H9 (cell line): ENCODE results near the gene CAPN3. TPM values are rescaled to one million over a fixed set of nuclear protein-coding genes. Genes with fewer than 3 reads are reported as not detected.

Source experiments
- DNase-seq: peaks from one replicate; pipeline ENCODE4 v3.0.0-alpha.2; 2017
- H2AFZ ChIP-seq: one replicate; pipeline ENCODE4 v1.6.1; 2013; ENCODE audit warnings: mild to moderate bottlenecking, low read length, control low read depth, moderate library complexity
- H2AK5ac ChIP-seq: 2 replicates; pipeline ENCODE4 v1.6.1; 2013; ENCODE audit warnings: low read length, control low read depth, mixed read lengths; ENCODE audit not compliant: insufficient read length
- H2BK120ac ChIP-seq: one replicate; pipeline ENCODE4 v1.6.1; 2013; ENCODE audit warnings: low read depth, mild to moderate bottlenecking, low read length, control low read depth, inconsistent platforms; ENCODE audit not compliant: poor library complexity, severe bottlenecking
- H2BK12ac ChIP-seq: 2 replicates; pipeline ENCODE4 v1.6.1; 2013; ENCODE audit warnings: low read length, control low read depth, mixed read lengths, low read depth; ENCODE audit not compliant: insufficient read length
- H2BK15ac ChIP-seq: 2 replicates; pipeline ENCODE4 v1.6.1; 2013; ENCODE audit warnings: low read depth, low read length, control low read depth
- H2BK20ac ChIP-seq: one replicate; pipeline ENCODE4 v1.6.1; 2013; ENCODE audit warnings: low read depth, mild to moderate bottlenecking, low read length, control low read depth, inconsistent platforms; ENCODE audit not compliant: poor library complexity, severe bottlenecking
- H2BK5ac ChIP-seq: 2 replicates; pipeline ENCODE4 v1.6.1; 2013; ENCODE audit warnings: low read length, control low read depth, mixed read lengths; ENCODE audit not compliant: insufficient read length
- H3K14ac ChIP-seq: 2 replicates; pipeline ENCODE4 v1.6.1; 2013; ENCODE audit warnings: low read length, control low read depth; ENCODE audit not compliant: insufficient read depth
- H3K18ac ChIP-seq: 2 replicates; pipeline ENCODE4 v1.6.1; 2013; ENCODE audit warnings: low read depth, mild to moderate bottlenecking, mixed read lengths, low read length, control low read depth; ENCODE audit not compliant: insufficient read length
- H3K23ac ChIP-seq: 2 replicates; pipeline ENCODE4 v1.6.1; 2013; ENCODE audit warnings: low read length, control low read depth, mixed read lengths, low read depth; ENCODE audit not compliant: insufficient read length
- H3K23me2 ChIP-seq: 2 replicates; pipeline ENCODE4 v1.6.1; 2013; ENCODE audit warnings: low read depth, mild to moderate bottlenecking, mixed read lengths, low read length, control low read depth; ENCODE audit not compliant: insufficient read length, poor library complexity, severe bottlenecking
- H3K27ac ChIP-seq: 2 replicates; pipeline ENCODE4 v1.5.1; 2013; ENCODE audit warnings: low read length, control low read depth, mixed read lengths, low read depth; ENCODE audit not compliant: insufficient read length
- H3K27me3 ChIP-seq: 2 replicates; pipeline ENCODE4 v1.6.1; 2013; ENCODE audit warnings: low read length, control low read depth, inconsistent platforms; ENCODE audit not compliant: insufficient read depth
- H3K4ac ChIP-seq: 2 replicates; pipeline ENCODE4 v1.6.1; 2013; ENCODE audit warnings: low read depth, mild to moderate bottlenecking, control low read depth, inconsistent platforms, low read length, moderate library complexity
- H3K4me1 ChIP-seq: 2 replicates; pipeline ENCODE4 v1.6.1; 2013; ENCODE audit warnings: low read length, control low read depth, inconsistent platforms; ENCODE audit not compliant: insufficient read depth
- H3K4me2 ChIP-seq: 2 replicates; pipeline ENCODE4 v1.6.1; 2013; ENCODE audit warnings: low read length, control low read depth, mixed read lengths; ENCODE audit not compliant: insufficient read length, insufficient read depth
- H3K56ac ChIP-seq: 2 replicates; pipeline ENCODE4 v1.6.1; 2013; ENCODE audit warnings: low read depth, mild to moderate bottlenecking, mixed read lengths, low read length, control low read depth; ENCODE audit not compliant: insufficient read length
- H3K79me1 ChIP-seq: 2 replicates; pipeline ENCODE4 v1.6.1; 2013; ENCODE audit warnings: low read depth, mild to moderate bottlenecking, moderate library complexity, low read length, control low read depth, inconsistent platforms; ENCODE audit not compliant: insufficient read depth, poor library complexity, severe bottlenecking
- H3K79me2 ChIP-seq: 2 replicates; pipeline ENCODE4 v1.6.1; 2013; ENCODE audit warnings: low read length, control low read depth, inconsistent platforms; ENCODE audit not compliant: insufficient read depth
- H3K9ac ChIP-seq: 2 replicates; pipeline ENCODE4 v1.6.1; 2013; ENCODE audit warnings: low read length, control low read depth, mixed read lengths; ENCODE audit not compliant: insufficient read length; ENCODE audit errors: extremely low read depth
- H3K9me3 ChIP-seq: one replicate; pipeline ENCODE4 v1.6.1; 2013; ENCODE audit warnings: low read depth, low read length, inconsistent platforms; ENCODE audit not compliant: control insufficient read depth
- H3T11ph ChIP-seq: one replicate; pipeline ENCODE4 v1.6.1; 2013; ENCODE audit warnings: mild to moderate bottlenecking, low read length, control low read depth, inconsistent platforms
- H4K20me1 ChIP-seq: one replicate; pipeline ENCODE4 v1.6.1; 2013; ENCODE audit not compliant: control insufficient read depth, insufficient read length, insufficient read depth
- H4K5ac ChIP-seq: 2 replicates; pipeline ENCODE4 v1.6.1; 2013; ENCODE audit warnings: low read depth, mild to moderate bottlenecking, mixed read lengths, low read length, control low read depth; ENCODE audit not compliant: insufficient read length
- H4K8ac ChIP-seq: replicated peaks from 2 replicates; pipeline ENCODE4 v1.6.1; 2013; ENCODE audit warnings: low read length, control low read depth, mixed read lengths, low read depth; ENCODE audit not compliant: insufficient read length
- H4K91ac ChIP-seq: 2 replicates; pipeline ENCODE4 v1.6.1; 2013; ENCODE audit warnings: low read depth, mild to moderate bottlenecking, moderate library complexity, mixed read lengths, low read length, control low read depth; ENCODE audit not compliant: insufficient read length
- H3K27ac Mint-ChIP-seq, 3 experiments: 2 replicates in 2 of 3; 3 replicates in 1 of 3; pipeline ENCODE4 v1.8.0; 2020 to 2021; ENCODE audit warnings: mixed read lengths in 3 of 3, mild to moderate bottlenecking in 1 of 3, moderate library complexity in 1 of 3
- H3K27me3 Mint-ChIP-seq: 2 replicates; pipeline ENCODE4 v1.8.0; 2021; ENCODE audit warnings: low read depth, mild to moderate bottlenecking, moderate library complexity, mixed read lengths
- H3K36me3 Mint-ChIP-seq, 3 experiments: 2 replicates in 2 of 3; 3 replicates in 1 of 3; pipeline ENCODE4 v1.8.0; 2020 to 2021; ENCODE audit warnings: low read depth in 3 of 3, mixed read lengths in 3 of 3; ENCODE audit not compliant: insufficient read depth in 1 of 3
- H3K4me1 Mint-ChIP-seq, 2 experiments: 2 replicates each; pipeline ENCODE4 v1.8.0; 2020; ENCODE audit warnings: mixed read lengths in 2 of 2
- H3K4me3 Mint-ChIP-seq, 2 experiments: 2 replicates in 1 of 2; 3 replicates in 1 of 2; pipeline ENCODE4 v1.8.0; 2020 to 2021; ENCODE audit warnings: mild to moderate bottlenecking in 2 of 2, mixed read lengths in 2 of 2, moderate library complexity in 1 of 2
- H3K9me3 Mint-ChIP-seq, 2 experiments: 2 replicates in 1 of 2; 3 replicates in 1 of 2; pipeline ENCODE4 v1.8.0; 2020; ENCODE audit warnings: mild to moderate bottlenecking in 2 of 2, mixed read lengths in 2 of 2, moderate library complexity in 1 of 2
- CTCF ChIP-seq: fragments of 200-600 bp; sonication (generic); conservative IDR thresholded peaks from 3 replicates; pipeline ENCODE4 v1.8.0; 2021; ENCODE audit warnings: antibody characterized with exemption, mild to moderate bottlenecking
- WGBS: extraction: QIAGEN DNeasy Blood & Tissue Kit; methylation state at CpG from one replicate; pipeline ENCODE4 v1.1.7; 2013; ENCODE audit warnings: missing lambda C conversion rate, low lambda C conversion rate, mixed read lengths; ENCODE audit not compliant: insufficient read length; ENCODE audit errors: extremely low coverage; 5-methylcytosine and 5-hydroxymethylcytosine counted together
- total RNA-seq: library from RNA; stranded (reverse); gene quantifications from 2 replicates; pipeline ENCODE4 v1.2.1, GENCODE V29; 2021

CAPN3 gene
- total RNA-seq, 1 experiment from 2014 or later: 0.31 TPM

- Histone ChIP-seq H3K4me1 (peaks cover 2% of the 10 kb centered on the region; the same call in 1 of the 2 replicates), H3K23ac (no peak overlapping the region), H3K56ac (no peak overlapping the region), H3K14ac (no peak overlapping the region), H4K8ac (no peak overlapping the region), H3K9ac (no peak overlapping the region), H4K91ac (no peak overlapping the region), H2BK120ac (no peak overlapping the region), H3K23me2 (no peaks in the 10 kb centered on the region), H2BK5ac (no peak overlapping the region), H3K79me1 (no peaks in the 10 kb centered on the region), H3K79me2 (no peaks in the 10 kb centered on the region), H2AK5ac (no peak overlapping the region), H3K4me2 (no peak overlapping the region), H3K27me3 (no peaks in the 10 kb centered on the region), H4K20me1 (no peaks in the 10 kb centered on the region), H4K5ac (no peak overlapping the region), H3K18ac (no peak overlapping the region), H2BK15ac (no peak overlapping the region), H3T11ph (no peak overlapping the region), H3K9me3 (no peaks in the 10 kb centered on the region), H2BK12ac (no peak overlapping the region), H2BK20ac (no peak overlapping the region), H3K27ac (no peak overlapping the region), H3K4ac (no peak overlapping the region), H2AFZ (no peak overlapping the region)
- no peaks in the 10 kb centered on the region; a peak in 1 of 5 replicates for H3K9me3 Mint-ChIP-seq
- DNase-seq: no peak
- H3K4me1 Mint-ChIP-seq: peaks cover 17% of the 10 kb centered on the region in 2 experiments
- no peak overlapping the region; a peak in 1 of 7 replicates for H3K27ac Mint-ChIP-seq
- no peak for TF ChIP-seq CTCF
- no peak overlapping the region for H3K4me3 Mint-ChIP-seq
- H3K27me3 Mint-ChIP-seq: no peaks in the 10 kb centered on the region
- WGBS: 100% methylated on average over 1 of the region's 3 CpGs
- peaks cover 2 to 28% (median 21%) of the 10 kb centered on the region in 3 experiments for H3K36me3 Mint-ChIP-seq
Measured at GRCh38 chr15:42453826-42454225, 94.5 kb downstream of the CAPN3 start.
